Measurements from ENCODE around the gene TEC. TPM values are rescaled to one million over a fixed set of nuclear protein-coding genes. Genes with fewer than 3 reads are reported as not detected.

TEC gene
- total and polyA plus RNA-seq, 10 donors, result 1.9 to 15.3 (median 7.2) TPM

GRCh38 chr4:48138936-48139335 lies 130.7 kb downstream of the TEC start:
- DNase-seq, result no peak
- intact Hi-C loops (cut with DNase I; ENCODE audit: low total_unique reads), result no loop called here
- Histone ChIP-seq H3K27ac (peak overlapping the region in 7 of 8 donors; percentile 6 to 85 (median 52)), H3K9me3 (no peaks in the 10 kb centered on the region), H3K27me3 (replicated peaks in 1 of 7) (no peaks in the 10 kb centered on the region), H3K36me3 (peaks cover 0 to 60% (median 10%) of the 10 kb centered on the region in 6 donors), H3K4me1 (peaks cover 0 to 74% (median 28%) of the 10 kb centered on the region in 6 donors), H3K4me3 (peak overlapping the region in 1 of 8 donors; percentile 4)
- TF ChIP-seq, protein P1, sequence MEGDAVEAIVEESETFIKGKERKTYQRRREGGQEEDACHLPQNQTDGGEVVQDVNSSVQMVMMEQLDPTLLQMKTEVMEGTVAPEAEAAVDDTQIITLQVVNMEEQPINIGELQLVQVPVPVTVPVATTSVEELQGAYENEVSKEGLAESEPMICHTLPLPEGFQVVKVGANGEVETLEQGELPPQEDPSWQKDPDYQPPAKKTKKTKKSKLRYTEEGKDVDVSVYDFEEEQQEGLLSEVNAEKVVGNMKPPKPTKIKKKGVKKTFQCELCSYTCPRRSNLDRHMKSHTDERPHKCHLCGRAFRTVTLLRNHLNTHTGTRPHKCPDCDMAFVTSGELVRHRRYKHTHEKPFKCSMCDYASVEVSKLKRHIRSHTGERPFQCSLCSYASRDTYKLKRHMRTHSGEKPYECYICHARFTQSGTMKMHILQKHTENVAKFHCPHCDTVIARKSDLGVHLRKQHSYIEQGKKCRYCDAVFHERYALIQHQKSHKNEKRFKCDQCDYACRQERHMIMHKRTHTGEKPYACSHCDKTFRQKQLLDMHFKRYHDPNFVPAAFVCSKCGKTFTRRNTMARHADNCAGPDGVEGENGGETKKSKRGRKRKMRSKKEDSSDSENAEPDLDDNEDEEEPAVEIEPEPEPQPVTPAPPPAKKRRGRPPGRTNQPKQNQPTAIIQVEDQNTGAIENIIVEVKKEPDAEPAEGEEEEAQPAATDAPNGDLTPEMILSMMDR (IDR thresholded peaks at IDR 0.05 in 8 of 11, conservative IDR thresholded peaks at IDR 0.05 in 3 of 11), result no peak
- TF ChIP-seq POLR2AphosphoS5 (IDR thresholded peaks at IDR 0.05) (peak in 1 of 3 donors; percentile 30), POLR2A (IDR thresholded peaks at IDR 0.05) (no peak)
- WGBS, 5 donors, result 41 to 63% (median 56%) methylated on average over 3 of the region's 3 CpGs

- intact Hi-C loops (cut with DNase I; ENCODE audit: low total_unique reads), result no loop called here
- Histone ChIP-seq H3K27me3 (replicated peaks in 1 of 7) (no peaks in the 10 kb centered on the region), H3K4me3 (peak overlapping the region in 1 of 8 donors; percentile 4), H3K4me1 (peaks cover 0 to 74% (median 28%) of the 10 kb centered on the region in 6 donors), H3K36me3 (peaks cover 0 to 56% (median 10%) of the 10 kb centered on the region in 6 donors), H3K27ac (peak overlapping the region in 7 of 8 donors; percentile 6 to 85 (median 52)), H3K9me3 (no peaks in the 10 kb centered on the region)
- 89 to 94% (median 91%) methylated on average over 7 of the region's 7 CpGs for WGBS, 5 donors
- TF ChIP-seq POLR2A (IDR thresholded peaks at IDR 0.05), result no peak
- TF ChIP-seq, protein P1 (IDR thresholded peaks at IDR 0.05 in 8 of 11, conservative IDR thresholded peaks at IDR 0.05 in 3 of 11), result no peak
- TF ChIP-seq POLR2AphosphoS5 (IDR thresholded peaks at IDR 0.05), result no peak
- no peak for DNase-seq
Observed at GRCh38 chr4:48138511-48138910, 131.1 kb downstream of the TEC start.

DNA sequence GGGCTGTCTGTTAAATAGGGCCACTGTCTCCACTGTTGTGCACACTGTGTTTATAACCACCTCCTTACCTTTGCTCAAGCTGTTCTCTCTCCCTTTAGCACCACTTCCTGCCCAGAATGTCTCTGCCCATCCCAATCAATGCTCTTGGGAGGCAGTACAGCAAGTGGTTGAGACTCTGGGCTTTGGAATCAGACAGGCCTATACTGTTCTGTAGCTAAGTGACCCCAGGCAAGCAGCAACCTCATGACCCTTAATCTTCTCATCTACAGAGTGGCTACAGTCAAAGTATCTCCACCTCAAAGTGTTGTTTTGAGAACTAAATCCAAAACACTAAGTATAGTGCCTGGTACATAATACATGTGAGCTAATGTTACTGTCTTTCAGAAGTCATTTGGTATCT lies 131.8 kb downstream of the TEC start:
- Histone ChIP-seq H3K36me3 (peaks cover 0 to 49% (median 10%) of the 10 kb centered on the region in 6 donors), H3K9me3 (no peaks in the 10 kb centered on the region), H3K4me1 (peaks cover 0 to 74% (median 28%) of the 10 kb centered on the region in 6 donors), H3K27me3 (replicated peaks in 1 of 7) (no peaks in the 10 kb centered on the region), H3K4me3 (no peak overlapping the region), H3K27ac (peak overlapping the region in 7 of 8 donors; percentile 23 to 85 (median 52))
- no peak for DNase-seq
- intact Hi-C loops (cut with DNase I; ENCODE audit: low total_unique reads), result no loop called here
- peak in 1 of 3 donors; percentile 31 for TF ChIP-seq POLR2AphosphoS5 (IDR thresholded peaks at IDR 0.05)
- TF ChIP-seq POLR2A (IDR thresholded peaks at IDR 0.05), result no peak

DNA sequence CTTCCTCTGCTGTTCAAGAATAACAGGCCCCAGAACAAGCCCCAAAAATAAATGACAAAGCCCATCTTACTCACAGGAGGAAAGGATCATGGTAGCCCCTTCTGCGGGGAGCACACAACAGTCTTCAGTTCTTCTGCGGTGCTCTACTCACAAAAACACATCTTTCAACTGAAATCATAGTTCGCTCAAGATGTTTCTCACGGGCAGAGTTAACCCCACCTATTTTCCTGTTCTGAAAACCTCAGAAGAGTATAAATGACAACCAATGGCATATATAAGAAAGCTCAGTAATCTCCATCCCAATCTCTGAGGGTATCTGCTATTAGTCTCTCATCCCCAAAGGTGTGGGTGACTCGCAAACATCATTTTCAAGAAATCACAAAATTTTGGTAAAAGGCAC lies 135.6 kb downstream of the TEC start, which contains the start of gene TXK:
TXK (minus strand) TSS at position 170 of the 400 bp plus-strand sequence; CDS start at position 90, 80 bp downstream.
- H3K4me3 ChIP-seq, result peak within 1 kb of the TSS in 7 of 8 donors; percentile 13 to 58 (median 24)

More for the DNA sequence above, 135.6 kb downstream of the TEC start, which contains the start of gene TXK:
- intact Hi-C loops (cut with DNase I; ENCODE audit: low total_unique reads), result no loop called here
- H3K36me3 ChIP-seq, result peaks cover 0 to 63% (median 10%) of the 10 kb centered on the region in 6 donors
- H3K4me1 ChIP-seq, result peaks cover 0 to 72% (median 18%) of the 10 kb centered on the region in 6 donors
- TF ChIP-seq POLR2AphosphoS5 (IDR thresholded peaks at IDR 0.05), result peak in 1 of 3 donors; percentile 55
- TF ChIP-seq, protein P1 (IDR thresholded peaks at IDR 0.05 in 8 of 11, conservative IDR thresholded peaks at IDR 0.05 in 3 of 11), result no peak
- H3K27ac ChIP-seq, result peak within 1 kb of the TSS in 6 of 8 donors; percentile 24 to 85 (median 46)
- H3K9me3 ChIP-seq, result no peaks in the 10 kb centered on the region
- 72 to 84% (median 79%) methylated on average over 5 of the region's 5 CpGs for whole genome bisulfite sequencing, 5 donors
- no peaks in the 10 kb centered on the region for H3K27me3 ChIP-seq (replicated peaks in 1 of 7)
- no peak for DNase-seq

Data from spleen (tissue), 11 donors.